ENCODE data around the gene THSD7B. TPM values are rescaled to one million over a fixed set of nuclear protein-coding genes. Genes with fewer than 3 reads are reported as not detected.

Gene THSD7B
- total RNA-seq, 1 donor from 2014 or later = 1.2 TPM

GRCh38 chr2:137048455-137048854, 283.1 kb downstream of the THSD7B start:
- H3K36me3 Mint-ChIP-seq = no peaks in the 10 kb centered on the region
- TF ChIP-seq EZH2 (IDR thresholded peaks at IDR 0.05) (no peak), EZH2phosphoT487 (IDR thresholded peaks at IDR 0.05) (no peak), CTCF (IDR thresholded peaks at IDR 0.05) (no peak)
- H4K20me1 ChIP-seq (ENCODE audit: low read depth) = no peaks in the 10 kb centered on the region
- no peaks in the 10 kb centered on the region for H3K9me3 Mint-ChIP-seq
- no peak overlapping the region for H2AFZ ChIP-seq (replicated peaks)
- peaks cover 3% of the 10 kb centered on the region for H3K4me1 Mint-ChIP-seq
- H3K36me3 ChIP-seq = no peaks in the 10 kb centered on the region
- H3K9ac ChIP-seq = no peak overlapping the region
- H3K27ac Mint-ChIP-seq = no peak overlapping the region
- H3K4me3 Mint-ChIP-seq = no peak overlapping the region
- H3K27me3 Mint-ChIP-seq (ENCODE audit: insufficient read depth, low read depth) = no peaks in the 10 kb centered on the region
- no peaks in the 10 kb centered on the region for H3K4me1 ChIP-seq
- H3K4me2 ChIP-seq = no peak overlapping the region
- no peaks in the 10 kb centered on the region for H3K9me3 ChIP-seq (ENCODE audit: low read depth)
- H3F3A ChIP-seq (ENCODE audit: low read depth) = no peaks in the 10 kb centered on the region
- no peaks in the 10 kb centered on the region for H3K79me2 ChIP-seq (ENCODE audit: low read depth)
- DNase-seq (ENCODE audit: low spot score) = no peak
- H3K27me3 ChIP-seq = no peaks in the 10 kb centered on the region
- H3K4me3 ChIP-seq = no peak overlapping the region
- H3K27ac ChIP-seq = no peak overlapping the region

GRCh38 chr2:137049518-137049917, 284.2 kb downstream of the THSD7B start:
- Histone ChIP-seq H3K4me3 (no peak overlapping the region), H3K36me3 (no peaks in the 10 kb centered on the region), H3K9ac (no peak overlapping the region), H2AFZ (replicated peaks) (no peak overlapping the region), H3K4me1 (no peaks in the 10 kb centered on the region), H3F3A (ENCODE audit: low read depth) (no peaks in the 10 kb centered on the region), H3K27ac (no peak overlapping the region), H3K4me2 (no peak overlapping the region), H3K9me3 (ENCODE audit: low read depth) (no peaks in the 10 kb centered on the region), H4K20me1 (ENCODE audit: low read depth) (no peaks in the 10 kb centered on the region), H3K27me3 (no peaks in the 10 kb centered on the region), H3K79me2 (ENCODE audit: low read depth) (no peaks in the 10 kb centered on the region)
- H3K27me3 Mint-ChIP-seq (ENCODE audit: insufficient read depth, low read depth) = no peaks in the 10 kb centered on the region
- no peaks in the 10 kb centered on the region for H3K9me3 Mint-ChIP-seq
- H3K4me3 Mint-ChIP-seq = no peak overlapping the region
- H3K4me1 Mint-ChIP-seq = peaks cover 3% of the 10 kb centered on the region
- DNase-seq (ENCODE audit: low spot score) = no peak
- no peaks in the 10 kb centered on the region for H3K36me3 Mint-ChIP-seq
- TF ChIP-seq EZH2phosphoT487 (IDR thresholded peaks at IDR 0.05) (no peak), EZH2 (IDR thresholded peaks at IDR 0.05) (no peak), CTCF (IDR thresholded peaks at IDR 0.05) (no peak)
- no peak overlapping the region for H3K27ac Mint-ChIP-seq

GRCh38 chr2:137050949-137051348, 285.6 kb downstream of the THSD7B start:
- TF ChIP-seq EZH2phosphoT487 (IDR thresholded peaks at IDR 0.05) (no peak), CTCF (IDR thresholded peaks at IDR 0.05) (peak; percentile 55)

More at GRCh38 chr2:137050949-137051348, 285.6 kb downstream of the THSD7B start:
- H3K36me3 ChIP-seq = no peaks in the 10 kb centered on the region
- H2AFZ ChIP-seq (replicated peaks) = no peak overlapping the region
- H3K9ac ChIP-seq = no peak overlapping the region
- H3K4me1 ChIP-seq = no peaks in the 10 kb centered on the region
- H3K79me2 ChIP-seq (ENCODE audit: low read depth) = no peaks in the 10 kb centered on the region
- Mint-ChIP-seq H3K4me3 (no peak overlapping the region), H3K9me3 (no peaks in the 10 kb centered on the region), H3K27ac (no peak overlapping the region), H3K4me1 (peaks cover 3% of the 10 kb centered on the region), H3K36me3 (no peaks in the 10 kb centered on the region), H3K27me3 (ENCODE audit: insufficient read depth, low read depth) (no peaks in the 10 kb centered on the region)
- no peaks in the 10 kb centered on the region for H3F3A ChIP-seq (ENCODE audit: low read depth)
- H3K9me3 ChIP-seq (ENCODE audit: low read depth) = no peaks in the 10 kb centered on the region
- no peak overlapping the region for H3K27ac ChIP-seq
- peak; percentile 19 for DNase-seq (ENCODE audit: low spot score)
- H3K4me3 ChIP-seq = no peak overlapping the region
- no peaks in the 10 kb centered on the region for H3K27me3 ChIP-seq
- H3K4me2 ChIP-seq = no peak overlapping the region
- no peaks in the 10 kb centered on the region for H4K20me1 ChIP-seq (ENCODE audit: low read depth)

All from neural progenitor cell (in vitro differentiated cells).